ENCODE data around the gene SERTAD2. TPM values are rescaled to one million over a fixed set of nuclear protein-coding genes. Genes with fewer than 3 reads are reported as not detected.

Gene SERTAD2
- total RNA-seq, 4 donors from 2014 or later: 15.9 to 18.8 (median 17.4) TPM

DNA sequence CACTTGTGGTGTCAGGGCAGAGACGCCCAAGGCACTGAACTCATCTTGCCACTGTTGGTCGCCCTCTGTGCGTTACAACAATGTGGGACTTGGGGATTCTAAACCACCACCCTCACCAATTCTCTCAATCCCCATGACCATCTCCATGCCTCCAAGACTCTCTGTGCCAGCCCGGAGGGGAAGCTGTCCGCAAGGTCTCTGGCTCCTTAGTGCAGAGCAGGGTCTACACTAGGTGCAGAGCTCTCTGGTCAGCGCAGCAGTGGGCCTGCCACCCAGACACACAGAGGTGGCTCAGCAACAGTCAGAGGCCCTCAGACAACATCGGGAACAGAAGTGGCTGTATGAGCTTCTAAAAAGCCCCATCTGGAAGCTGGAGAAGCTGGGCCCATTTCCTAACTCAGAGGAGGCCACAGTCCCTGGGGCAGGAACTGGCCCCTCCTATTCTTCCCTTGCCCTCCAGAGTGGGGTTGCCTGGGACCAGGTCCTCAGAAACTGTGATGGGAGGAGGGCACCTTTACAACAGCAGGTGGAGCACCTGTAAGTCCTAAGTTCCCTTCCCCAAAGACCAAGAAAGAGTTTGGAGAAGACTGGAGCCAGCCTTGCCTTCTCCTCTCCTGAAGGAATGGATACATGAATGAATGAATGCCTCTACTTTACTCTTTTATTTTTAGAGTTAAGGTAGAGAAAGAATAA lies 37.7 kb downstream of the SERTAD2 start:
- Histone ChIP-seq H3K27ac (no peak overlapping the region), H3K4me1 (peaks cover 0 to 23% (median 0%) of the 10 kb centered on the region in 4 donors), H3K36me3 (no peaks in the 10 kb centered on the region), H3K4me3 (no peak overlapping the region), H3K9me3 (no peaks in the 10 kb centered on the region), H3K27me3 (no peaks in the 10 kb centered on the region)
- TF ChIP-seq, protein P1, sequence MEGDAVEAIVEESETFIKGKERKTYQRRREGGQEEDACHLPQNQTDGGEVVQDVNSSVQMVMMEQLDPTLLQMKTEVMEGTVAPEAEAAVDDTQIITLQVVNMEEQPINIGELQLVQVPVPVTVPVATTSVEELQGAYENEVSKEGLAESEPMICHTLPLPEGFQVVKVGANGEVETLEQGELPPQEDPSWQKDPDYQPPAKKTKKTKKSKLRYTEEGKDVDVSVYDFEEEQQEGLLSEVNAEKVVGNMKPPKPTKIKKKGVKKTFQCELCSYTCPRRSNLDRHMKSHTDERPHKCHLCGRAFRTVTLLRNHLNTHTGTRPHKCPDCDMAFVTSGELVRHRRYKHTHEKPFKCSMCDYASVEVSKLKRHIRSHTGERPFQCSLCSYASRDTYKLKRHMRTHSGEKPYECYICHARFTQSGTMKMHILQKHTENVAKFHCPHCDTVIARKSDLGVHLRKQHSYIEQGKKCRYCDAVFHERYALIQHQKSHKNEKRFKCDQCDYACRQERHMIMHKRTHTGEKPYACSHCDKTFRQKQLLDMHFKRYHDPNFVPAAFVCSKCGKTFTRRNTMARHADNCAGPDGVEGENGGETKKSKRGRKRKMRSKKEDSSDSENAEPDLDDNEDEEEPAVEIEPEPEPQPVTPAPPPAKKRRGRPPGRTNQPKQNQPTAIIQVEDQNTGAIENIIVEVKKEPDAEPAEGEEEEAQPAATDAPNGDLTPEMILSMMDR (IDR thresholded peaks at IDR 0.05): no peak
- TF ChIP-seq EP300 (IDR thresholded peaks at IDR 0.05): no peak
- no peak for TF ChIP-seq POLR2A (IDR thresholded peaks at IDR 0.05)
- no peak for DNase-seq (ENCODE audit: low spot score in 2 of 2)
- 95 to 98% methylated on average over 7 of the region's 7 CpGs for WGBS, 2 donors

DNA sequence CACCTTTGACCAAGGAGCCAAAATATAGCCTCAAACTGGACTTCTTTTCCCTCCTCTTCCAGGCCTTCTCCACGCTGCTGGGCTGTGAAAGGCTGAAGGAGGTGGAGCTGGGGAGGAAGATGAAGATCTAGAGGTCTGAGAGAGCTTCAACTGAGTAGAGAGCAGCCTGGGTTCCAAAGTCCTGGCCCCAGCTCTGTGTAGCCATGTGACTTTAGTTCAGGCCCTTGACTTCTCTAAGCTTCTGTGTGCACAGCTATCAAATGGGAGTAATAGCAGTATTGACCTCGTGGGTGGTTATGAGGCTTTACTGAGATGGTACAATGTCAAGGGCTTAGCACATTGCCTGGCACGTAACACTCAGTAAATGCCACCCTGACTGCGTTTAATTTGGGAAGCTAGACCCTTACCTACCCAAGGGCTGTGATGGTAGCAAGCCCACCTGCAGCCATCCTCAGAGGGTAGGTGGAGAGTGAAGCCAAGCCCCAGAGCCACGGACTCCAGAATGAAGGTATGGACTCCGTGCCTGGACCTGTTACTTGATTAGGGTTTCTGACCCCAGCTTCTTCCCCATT lies 38.4 kb downstream of the SERTAD2 start:
- no peak for TF ChIP-seq POLR2A (IDR thresholded peaks at IDR 0.05)
- TF ChIP-seq, protein P1 (IDR thresholded peaks at IDR 0.05): no peak
- no peak for TF ChIP-seq EP300 (IDR thresholded peaks at IDR 0.05)
- Histone ChIP-seq H3K27ac (no peak overlapping the region), H3K4me1 (peaks cover 0 to 23% (median 0%) of the 10 kb centered on the region in 4 donors), H3K9me3 (no peaks in the 10 kb centered on the region), H3K27me3 (no peaks in the 10 kb centered on the region), H3K36me3 (no peaks in the 10 kb centered on the region), H3K4me3 (no peak overlapping the region)
- WGBS, 2 donors: 90 to 95% methylated on average over 6 of the region's 6 CpGs
- no peak for DNase-seq (ENCODE audit: low spot score in 2 of 2)

DNA sequence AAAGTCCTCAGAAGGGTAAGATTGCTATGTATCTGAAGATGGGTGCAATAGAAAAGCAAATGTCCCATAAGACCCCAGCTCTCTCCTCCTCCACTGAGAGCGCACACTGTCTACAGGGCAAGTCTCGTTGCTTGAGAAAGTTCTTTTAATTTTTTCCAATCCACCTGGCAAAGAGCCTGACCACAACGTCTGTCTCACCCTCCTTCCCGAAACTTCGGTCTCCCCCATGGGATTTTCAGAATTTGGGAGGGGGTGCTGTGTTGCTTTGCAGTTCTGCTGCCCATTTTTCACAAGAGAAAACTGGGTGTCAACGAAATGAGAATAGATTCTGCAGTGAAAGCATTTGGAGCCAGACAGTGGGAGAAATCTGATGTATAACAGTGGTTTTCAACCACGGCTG lies 40.4 kb downstream of the SERTAD2 start:
- no peak for DNase-seq (ENCODE audit: low spot score in 2 of 2)
- TF ChIP-seq, protein P1 (IDR thresholded peaks at IDR 0.05): no peak
- Histone ChIP-seq H3K4me1 (peaks cover 0 to 27% (median under 1%) of the 10 kb centered on the region in 4 donors), H3K36me3 (no peaks in the 10 kb centered on the region), H3K27ac (no peak overlapping the region), H3K27me3 (no peaks in the 10 kb centered on the region), H3K4me3 (no peak overlapping the region), H3K9me3 (no peaks in the 10 kb centered on the region)
- 58% methylated on average over 7 of the region's 7 CpGs for WGBS, 2 donors

DNA sequence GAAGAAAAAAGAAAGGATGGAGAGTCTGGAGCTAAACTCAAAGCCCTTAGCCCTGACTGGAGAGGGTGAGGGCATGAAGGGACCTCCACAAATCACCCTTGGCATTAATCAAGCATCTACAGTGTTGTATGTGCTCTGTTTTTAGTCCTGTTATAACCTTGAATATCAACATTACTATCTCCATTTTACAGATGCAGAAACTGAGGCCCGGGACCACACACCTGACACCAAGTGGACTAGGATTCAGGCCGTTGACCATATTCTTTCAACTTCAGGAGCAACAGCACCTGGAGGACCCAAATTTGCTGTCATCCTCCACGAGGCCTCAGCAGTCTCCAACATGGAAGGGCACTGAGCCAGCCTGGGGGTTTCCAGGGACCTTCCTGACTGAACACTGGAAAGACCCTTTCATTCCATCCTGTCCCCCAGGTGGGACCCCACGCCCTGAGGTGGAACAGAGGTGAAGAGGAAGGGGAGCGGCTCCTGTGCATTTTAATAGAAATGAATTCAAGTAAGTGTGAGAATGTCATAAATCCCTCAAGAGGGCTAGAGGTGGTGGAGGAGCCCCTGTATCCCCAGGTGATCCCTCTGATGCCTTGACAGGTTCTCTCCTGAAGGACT lies 41.0 kb downstream of the SERTAD2 start:
- Histone ChIP-seq H3K27me3 (no peaks in the 10 kb centered on the region), H3K9me3 (no peaks in the 10 kb centered on the region), H3K36me3 (no peaks in the 10 kb centered on the region), H3K4me1 (peaks cover 0 to 27% (median 3%) of the 10 kb centered on the region in 4 donors), H3K27ac (no peak overlapping the region), H3K4me3 (no peak overlapping the region)
- TF ChIP-seq EP300 (IDR thresholded peaks at IDR 0.05) (no peak), POLR2A (IDR thresholded peaks at IDR 0.05) (no peak)
- TF ChIP-seq, protein P1 (IDR thresholded peaks at IDR 0.05): no peak
- 84 to 86% methylated on average over 5 of the region's 5 CpGs for WGBS, 2 donors
- DNase-seq (ENCODE audit: low spot score in 2 of 2): no peak

DNA sequence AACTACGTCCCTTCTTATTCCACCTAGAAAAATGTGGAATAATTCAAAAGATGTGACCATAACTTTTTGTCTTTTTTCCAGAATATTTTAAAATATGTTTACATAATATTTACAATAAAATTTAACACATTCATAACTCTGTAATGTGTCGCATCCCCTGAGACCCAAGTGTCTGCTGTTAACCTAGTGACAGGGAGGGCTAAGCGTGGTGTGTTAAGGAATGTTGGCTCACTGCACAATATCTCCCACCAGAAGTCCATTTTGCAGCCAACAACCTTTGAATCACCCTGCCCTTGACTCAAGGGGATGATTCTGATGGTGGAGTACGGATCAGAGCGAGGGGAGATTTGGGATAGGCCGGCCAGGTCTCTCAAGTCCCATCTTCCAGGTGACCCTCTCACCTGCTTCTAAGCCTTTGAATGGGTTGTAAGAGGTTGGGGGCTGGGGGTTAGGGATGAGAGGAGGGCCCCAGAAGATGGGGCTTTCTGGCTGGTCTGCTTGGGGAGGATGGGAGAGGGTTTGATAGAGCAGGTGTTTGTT lies 43.3 kb downstream of the SERTAD2 start:
- Histone ChIP-seq H3K27ac (no peak overlapping the region), H3K4me3 (no peak overlapping the region), H3K4me1 (peaks cover 0 to 33% (median 8%) of the 10 kb centered on the region in 4 donors), H3K9me3 (no peaks in the 10 kb centered on the region), H3K27me3 (no peaks in the 10 kb centered on the region), H3K36me3 (no peaks in the 10 kb centered on the region)
- no peak for DNase-seq (ENCODE audit: low spot score in 2 of 2)
- TF ChIP-seq, protein P1 (IDR thresholded peaks at IDR 0.05): no peak
- TF ChIP-seq EP300 (IDR thresholded peaks at IDR 0.05) (no peak), POLR2A (IDR thresholded peaks at IDR 0.05) (no peak)
- WGBS, 2 donors: 95 to 97% methylated on average over 6 of the region's 6 CpGs
